ENCODE results near the gene PLA1A.
"Not testable (repeated sequence)": the region's sequence is repeated elsewhere in the genome, so short reads cannot be mapped to it uniquely, and the experiment has no call there.

The PLA1A gene

GRCh38 chr3:119676771-119677640 lies 79.3 kb downstream of the PLA1A start, which contains the start of gene COX17 (continued):
- TF ChIP-seq ZNF585B (tag by site-specific recombination; IDR thresholded peaks at IDR 0.05): no peak
- TF ChIP-seq ZXDB (tag by site-specific recombination; IDR thresholded peaks at IDR 0.05): peak; percentile 30; the same call in 1 of the 2 replicates
- TF ChIP-seq ZNF521 (tag by site-specific recombination; IDR thresholded peaks at IDR 0.05): no peak
- TF ChIP-seq ZBTB17 (tag by site-specific recombination; IDR thresholded peaks at IDR 0.05): peak; percentile 73
- peak; percentile 71; the same call in 1 of the 2 replicates for TF ChIP-seq ZNF394 (tag by site-specific recombination; IDR thresholded peaks at IDR 0.05; ENCODE audit: borderline replicate concordance)
- peak; percentile 67; the same call in 1 of the 2 replicates for TF ChIP-seq ZNF596 (tag by site-specific recombination; IDR thresholded peaks at IDR 0.05)
- TF ChIP-seq TRIM28 (IDR thresholded peaks at IDR 0.05; ENCODE audit: borderline replicate concordance, low read length): no peak
- TF ChIP-seq BCL11B (tag by site-specific recombination; IDR thresholded peaks at IDR 0.05; ENCODE audit: low read depth): peak; percentile 32; the same call in 1 of the 2 replicates

- H3K9me3 ChIP-seq (ENCODE audit: control insufficient read depth, insufficient read depth, low read depth, low read length): no peaks in the 10 kb centered on the region
- POLR2A ChIA-PET: interaction anchor here (0.9 to 2.1 kb wide), 3 partner anchors 13 to 418 kb away, joined by 3 to 11 read pairs (median 3); partner anchors contain the start of gene TIMMDC1
Observed at GRCh38 chr3:119677641-119677934, 79.9 kb downstream of the PLA1A start.

GRCh38 chr3:119678209-119678608 lies 80.5 kb downstream of the PLA1A start:
- POLR2A ChIA-PET; H3K4me3 ChIP-seq (ENCODE audit: low read depth, low read length); H3K9me3 ChIP-seq (ENCODE audit: control insufficient read depth, insufficient read depth, low read depth, low read length); H3K4me1 ChIP-seq (ENCODE audit: control insufficient read depth, insufficient read depth, low read length); H3K27ac ChIP-seq (ENCODE audit: extremely low read depth, low read depth, low read length); CTCF ChIA-PET: not testable (repeated sequence)
- H3K36me3 ChIP-seq (ENCODE audit: control insufficient read depth in 2 of 2, insufficient read depth in 1 of 2, low read length in 2 of 2): peaks cover 4 to 22% of the 10 kb centered on the region in 2 experiments; a peak in 2 of 3 replicates

More at GRCh38 chr3:119677641-119677934, 79.9 kb downstream of the PLA1A start:
- peak overlapping the region; percentile 81 for H3K4me3 ChIP-seq (ENCODE audit: low read depth, low read length)
- no peak for TF ChIP-seq ZNF214 (tag by site-specific recombination; IDR thresholded peaks at IDR 0.05; ENCODE audit: borderline replicate concordance)
- TF ChIP-seq ZNF692 (tag by site-specific recombination; IDR thresholded peaks at IDR 0.05): no peak
- TF ChIP-seq ZNF155 (tag by site-specific recombination; IDR thresholded peaks at IDR 0.05): no peak
- TF ChIP-seq SETDB1 (IDR thresholded peaks at IDR 0.05; ENCODE audit: insufficient read length, low read length): peak; percentile 8
- TF ChIP-seq PRDM10 (tag by site-specific recombination; IDR thresholded peaks at IDR 0.05): peak; percentile 50; the same call in 1 of the 2 replicates
- 0 out of 2 replicates have a peak, but pooled peaks have one; percentile 5 for TF ChIP-seq ZNF335 (tag by site-specific recombination; conservative IDR thresholded peaks at IDR 0.05)
- TF ChIP-seq ZNF292 (tag by site-specific recombination; IDR thresholded peaks at IDR 0.05; ENCODE audit: borderline replicate concordance, low read depth): no peak
- TF ChIP-seq PRDM1 (tag by site-specific recombination; IDR thresholded peaks at IDR 0.05): peak; percentile 81
- no peak for TF ChIP-seq ZIC2 (tag by site-specific recombination; IDR thresholded peaks at IDR 0.05)
- TF ChIP-seq ZNF404 (tag by site-specific recombination; IDR thresholded peaks at IDR 0.05): no peak
- TF ChIP-seq ZNF624 (tag by site-specific recombination; IDR thresholded peaks at IDR 0.05): no peak
- TF ChIP-seq ZNF555 (tag by site-specific recombination; conservative IDR thresholded peaks at IDR 0.05): no peak
- no peak for TF ChIP-seq MYNN (tag by site-specific recombination; IDR thresholded peaks at IDR 0.05; ENCODE audit: borderline replicate concordance)
- no peaks in the 10 kb centered on the region for H3K4me1 ChIP-seq (ENCODE audit: control insufficient read depth, insufficient read depth, low read length)
- peaks cover 4 to 28% of the 10 kb centered on the region in 2 experiments; a peak in 2 of 3 replicates for H3K36me3 ChIP-seq (ENCODE audit: control insufficient read depth in 2 of 2, insufficient read depth in 1 of 2, low read length in 2 of 2)
- CTCF ChIA-PET: no interaction called here
- H3K27ac ChIP-seq (ENCODE audit: extremely low read depth, low read depth, low read length): peak overlapping the region; percentile 87; the same call in 1 of the 2 replicates
